HCT116 (cell line): Measurements from ENCODE around the gene MAP3K12. TPM values are rescaled to one million over a fixed set of nuclear protein-coding genes. Genes with fewer than 3 reads are reported as not detected.

Experiments
- ATAC-seq: fragments of 200-7000 bp; cut with Tn5 transposase; 2 replicates; pipeline ENCODE4 v1.9.1; 2020; ENCODE audit warnings: mild to moderate bottlenecking, moderate library complexity
- BruUV-seq: library from RNA; stranded (reverse); fragments of 400-500 nt; replicated peaks from 2 replicates; lab custom pipeline; 2021; lab: Mats Ljungman, UMichigan
- CTCF ChIA-PET: fragments of 300-600 bp; sonication (Branson Sonifier 250); formaldehyde crosslinking; loops from one replicate; lab custom pipeline; 2021; ENCODE audit warnings: antibody characterized with exemption; lab: Charles Lee
- POLR2A ChIA-PET: fragments of 300-600, 350-600 bp; sonication (Branson Sonifier 250); formaldehyde crosslinking; loops from one replicate; lab custom pipeline; 2021; ENCODE audit warnings: antibody characterized with exemption; lab: Charles Lee
- RAD21 ChIA-PET, 2 experiments: fragments of 300-600 bp; sonication (Branson Sonifier 250); formaldehyde crosslinking; loops; one replicate each; lab custom pipeline; 2023; ENCODE audit warnings: low total read pairs in 2 of 2; ENCODE audit not compliant: uncharacterized antibody in 2 of 2, unreplicated experiment in 2 of 2, low non-redundant PET in 1 of 2; lab: Charles Lee
- DNase-seq: peaks from one replicate; pipeline ENCODE4 v3.0.0-alpha.2; 2010; ENCODE audit warnings: low read depth, low spot score
- H2AFZ ChIP-seq: fragments of 200-600 bp; shearing (Covaris generic), sonication (generic); 2 replicates; pipeline ENCODE4 v1.6.1; 2017; ENCODE audit warnings: low read depth, mixed run types, mixed read lengths, antibody characterized with exemption, low read length; ENCODE audit not compliant: poor library complexity, severe bottlenecking
- H3K27ac ChIP-seq: 2 replicates; pipeline ENCODE4 v1.5.1; 2012; ENCODE audit warnings: low read depth, low read length
- H3K27me3 ChIP-seq: fragments of 200-600 bp; sonication (generic); 2 replicates; pipeline ENCODE4 v1.6.1; 2016; ENCODE audit warnings: mixed run types, low read length, mixed read lengths; ENCODE audit not compliant: insufficient read depth
- H3K36me3 ChIP-seq, 2 experiments: fragments of 200-500 bp in 1 of 2; fragments of 200-600 bp in 1 of 2; sonication (Bioruptor generic) in 1 of 2; sonication (generic) in 1 of 2; 2 replicates each; pipeline versions ENCODE4 v1.5.1 to v1.6.1; 2014 to 2016; ENCODE audit warnings: low read length in 2 of 2, inconsistent platforms in 1 of 2, mixed read lengths in 1 of 2, mixed run types in 1 of 2; ENCODE audit not compliant: insufficient read depth in 2 of 2, control insufficient read depth in 1 of 2
- H3K4me1 ChIP-seq, 2 experiments: fragments of 200-600 bp in 1 of 2; sonication (generic) in 1 of 2; 2 replicates each; pipeline versions ENCODE4 v1.5.1 to v1.6.1; 2012 to 2017; ENCODE audit warnings: low read length in 2 of 2, inconsistent platforms in 1 of 2, mild to moderate bottlenecking in 1 of 2, mixed read lengths in 1 of 2, mixed run types in 1 of 2, moderate library complexity in 1 of 2; ENCODE audit not compliant: insufficient read depth in 2 of 2, control insufficient read depth in 1 of 2
- H3K4me2 ChIP-seq: fragments of 200-600 bp; sonication (generic); 2 replicates; pipeline ENCODE4 v1.6.1; 2017; ENCODE audit warnings: mixed run types, low read length, mixed read lengths
- H3K4me3 ChIP-seq, 2 experiments: fragments of 200-600 bp in 1 of 2; sonication (generic) in 1 of 2; replicated peaks in 1 of 2; 2 replicates each; pipeline ENCODE4 v1.5.1; 2011 to 2016; ENCODE audit warnings: low read length in 2 of 2, control low read depth in 1 of 2, low read depth in 1 of 2, mild to moderate bottlenecking in 1 of 2, mixed read lengths in 1 of 2, mixed run types in 1 of 2
- H3K79me2 ChIP-seq: fragments of 200-600 bp; sonication (generic); 2 replicates; pipeline ENCODE4 v1.6.1; 2017; ENCODE audit warnings: mild to moderate bottlenecking, mixed run types, low read length, moderate library complexity, mixed read lengths; ENCODE audit not compliant: insufficient read depth
- H3K9ac ChIP-seq: fragments of 200-600 bp; sonication (generic); 2 replicates; pipeline ENCODE4 v1.6.1; 2016; ENCODE audit warnings: low read length, mixed read lengths
- H3K9me2 ChIP-seq: fragments of 200-600 bp; sonication (generic), shearing (Covaris generic); 2 replicates; pipeline ENCODE4 v1.6.1; 2017; ENCODE audit warnings: mixed run types, mild to moderate bottlenecking, moderate library complexity; ENCODE audit not compliant: insufficient read depth
- H3K9me3 ChIP-seq, 2 experiments: fragments of 200-500 bp in 1 of 2; fragments of 200-600 bp in 1 of 2; sonication (Bioruptor generic) in 1 of 2; sonication (generic) in 1 of 2; 2 replicates each; pipeline ENCODE4 v1.6.1; 2014 to 2017; ENCODE audit warnings: low read length in 2 of 2, mixed read lengths in 2 of 2, inconsistent platforms in 1 of 2, low read depth in 1 of 2, mild to moderate bottlenecking in 1 of 2, mixed run types in 1 of 2, moderate library complexity in 1 of 2; ENCODE audit not compliant: control insufficient read depth in 1 of 2, insufficient read depth in 1 of 2
- H4K20me1 ChIP-seq: fragments of 200-600 bp; sonication (generic), shearing (Covaris generic); 2 replicates; pipeline ENCODE4 v1.6.1; 2017; ENCODE audit warnings: mixed run types, mild to moderate bottlenecking, moderate library complexity; ENCODE audit not compliant: insufficient read depth
- CEBPB ChIP-seq: IDR thresholded peaks from 2 replicates; pipeline ENCODE4 v1.6.1; 2012; ENCODE audit warnings: low read depth
- EZH2phosphoT487 ChIP-seq: fragments of 200-600 bp; IDR thresholded peaks from 2 replicates; pipeline ENCODE4 v1.6.1; 2018; ENCODE audit warnings: antibody characterized with exemption, borderline replicate concordance
- intact Hi-C: fragments of 100-400 bp; cut with micrococcal nuclease; formaldehyde crosslinking; loops from 2 replicates; pipeline ENCODE4 v1.10.0; 2022
- total RNA-seq: library from RNA; stranded (reverse); gene quantifications from one replicate; pipeline ENCODE4 v1.2.1, GENCODE V29; 2021; ENCODE audit not compliant: unreplicated experiment
- TF ChIP-seq, protein P1 (sequence below), 3 experiments: fragments of 200-600 bp in 1 of 3; sonication (generic) in 1 of 3; IDR thresholded peaks in 2 of 3; conservative IDR thresholded peaks in 1 of 3; 2 replicates each; pipeline ENCODE4 v1.5.1; 2012 to 2017; ENCODE audit warnings: low read depth in 2 of 3, low read length in 2 of 3, antibody characterized with exemption in 1 of 3, borderline replicate concordance in 1 of 3, control low read depth in 1 of 3, mild to moderate bottlenecking in 1 of 3, mixed read lengths in 1 of 3, mixed run types in 1 of 3, moderate library complexity in 1 of 3; ENCODE audit not compliant: insufficient read depth in 1 of 3
- TF ChIP-seq, protein P2 (sequence below): IDR thresholded peaks from 2 replicates; pipeline ENCODE4 v1.6.1; 2012; ENCODE audit warnings: low read depth

The MAP3K12 gene
- total RNA-seq, 1 experiment from 2014 or later, result 16.3 TPM

DNA sequence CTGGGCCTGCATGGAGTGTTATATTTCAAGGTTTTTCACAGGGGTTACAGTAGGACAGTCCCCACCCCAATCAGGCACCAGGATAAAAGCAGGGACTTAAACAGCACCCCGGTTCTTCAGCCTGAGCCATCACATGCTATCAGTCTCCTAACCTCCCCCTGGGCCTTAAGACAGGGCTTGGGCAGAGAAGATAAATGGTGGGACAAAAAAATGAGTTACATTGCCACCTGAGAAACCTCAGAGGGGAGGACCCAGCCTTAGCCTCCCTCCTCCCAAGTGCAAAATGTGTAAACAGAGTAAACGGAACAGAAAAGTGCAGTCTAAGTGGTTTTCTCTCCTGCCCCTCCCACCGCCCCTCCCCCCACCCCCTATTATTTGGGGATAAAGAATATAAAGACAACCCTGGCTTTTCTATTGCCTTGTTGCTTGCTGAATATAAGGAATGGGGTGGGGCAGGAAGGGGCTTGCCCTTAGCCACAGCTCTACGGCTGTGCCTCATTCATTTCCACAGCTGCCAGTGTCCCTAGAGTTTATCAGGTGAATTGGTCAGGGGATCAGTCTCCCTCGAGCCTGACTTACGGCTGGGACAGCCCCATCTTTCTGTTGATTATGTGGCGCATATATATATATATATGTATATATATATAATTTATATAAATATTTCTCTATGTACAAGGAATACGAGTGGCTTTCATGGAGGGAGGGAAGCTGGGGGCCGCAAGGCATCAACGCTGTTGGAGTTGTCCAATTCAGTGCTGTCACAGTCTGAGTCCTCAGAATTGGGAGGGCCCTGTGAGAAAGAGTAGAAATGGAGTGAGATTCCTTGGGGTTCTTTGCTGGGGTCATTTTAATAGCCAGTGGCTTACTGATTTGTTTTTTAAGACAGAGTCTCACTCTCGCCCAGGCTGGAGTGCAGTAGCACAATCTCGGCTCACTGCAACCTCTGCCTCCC, 18.5 kb downstream of the MAP3K12 start:
- POLR2A ChIA-PET, result no interaction called here
- Histone ChIP-seq H3K9me3 (no peaks in the 10 kb centered on the region), H3K79me2 (peaks cover 50% of the 10 kb centered on the region), H3K9me2 (no peaks in the 10 kb centered on the region), H2AFZ (no peak overlapping the region), H3K9ac (no peak overlapping the region), H3K4me3 (no peak overlapping the region), H4K20me1 (peaks cover 38% of the 10 kb centered on the region; the same call in 1 of the 2 replicates), H3K27me3 (no peaks in the 10 kb centered on the region), H3K4me2 (no peak overlapping the region), H3K36me3 (peaks cover 55 to 77% of the 10 kb centered on the region in 2 experiments), H3K4me1 (peaks cover 0 to 36% of the 10 kb centered on the region in 2 experiments; a peak in 2 of 4 replicates), H3K27ac (no peak overlapping the region)
- no peak for DNase-seq
- no TSS peak for BruUV-seq
- ATAC-seq, result no peak
- CTCF ChIA-PET, result interaction anchor here (1.1 to 1.8 kb wide), 4 partner anchors 10 to 136 kb away, joined by 3 to 8 read pairs (median 3); no protein-coding TSS in a partner anchor
- RAD21 ChIA-PET, result no interaction called here
- intact Hi-C loops, result no loop called here
- TF ChIP-seq, protein P1, sequence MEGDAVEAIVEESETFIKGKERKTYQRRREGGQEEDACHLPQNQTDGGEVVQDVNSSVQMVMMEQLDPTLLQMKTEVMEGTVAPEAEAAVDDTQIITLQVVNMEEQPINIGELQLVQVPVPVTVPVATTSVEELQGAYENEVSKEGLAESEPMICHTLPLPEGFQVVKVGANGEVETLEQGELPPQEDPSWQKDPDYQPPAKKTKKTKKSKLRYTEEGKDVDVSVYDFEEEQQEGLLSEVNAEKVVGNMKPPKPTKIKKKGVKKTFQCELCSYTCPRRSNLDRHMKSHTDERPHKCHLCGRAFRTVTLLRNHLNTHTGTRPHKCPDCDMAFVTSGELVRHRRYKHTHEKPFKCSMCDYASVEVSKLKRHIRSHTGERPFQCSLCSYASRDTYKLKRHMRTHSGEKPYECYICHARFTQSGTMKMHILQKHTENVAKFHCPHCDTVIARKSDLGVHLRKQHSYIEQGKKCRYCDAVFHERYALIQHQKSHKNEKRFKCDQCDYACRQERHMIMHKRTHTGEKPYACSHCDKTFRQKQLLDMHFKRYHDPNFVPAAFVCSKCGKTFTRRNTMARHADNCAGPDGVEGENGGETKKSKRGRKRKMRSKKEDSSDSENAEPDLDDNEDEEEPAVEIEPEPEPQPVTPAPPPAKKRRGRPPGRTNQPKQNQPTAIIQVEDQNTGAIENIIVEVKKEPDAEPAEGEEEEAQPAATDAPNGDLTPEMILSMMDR (IDR thresholded peaks at IDR 0.05 in 2 of 3, conservative IDR thresholded peaks at IDR 0.05 in 1 of 3; ENCODE audit: borderline replicate concordance in 1 of 3, insufficient read depth in 1 of 3, low read depth in 2 of 3, low read length in 2 of 3), result no peak
- TF ChIP-seq EZH2phosphoT487, result no peak
- TF ChIP-seq, protein P2, sequence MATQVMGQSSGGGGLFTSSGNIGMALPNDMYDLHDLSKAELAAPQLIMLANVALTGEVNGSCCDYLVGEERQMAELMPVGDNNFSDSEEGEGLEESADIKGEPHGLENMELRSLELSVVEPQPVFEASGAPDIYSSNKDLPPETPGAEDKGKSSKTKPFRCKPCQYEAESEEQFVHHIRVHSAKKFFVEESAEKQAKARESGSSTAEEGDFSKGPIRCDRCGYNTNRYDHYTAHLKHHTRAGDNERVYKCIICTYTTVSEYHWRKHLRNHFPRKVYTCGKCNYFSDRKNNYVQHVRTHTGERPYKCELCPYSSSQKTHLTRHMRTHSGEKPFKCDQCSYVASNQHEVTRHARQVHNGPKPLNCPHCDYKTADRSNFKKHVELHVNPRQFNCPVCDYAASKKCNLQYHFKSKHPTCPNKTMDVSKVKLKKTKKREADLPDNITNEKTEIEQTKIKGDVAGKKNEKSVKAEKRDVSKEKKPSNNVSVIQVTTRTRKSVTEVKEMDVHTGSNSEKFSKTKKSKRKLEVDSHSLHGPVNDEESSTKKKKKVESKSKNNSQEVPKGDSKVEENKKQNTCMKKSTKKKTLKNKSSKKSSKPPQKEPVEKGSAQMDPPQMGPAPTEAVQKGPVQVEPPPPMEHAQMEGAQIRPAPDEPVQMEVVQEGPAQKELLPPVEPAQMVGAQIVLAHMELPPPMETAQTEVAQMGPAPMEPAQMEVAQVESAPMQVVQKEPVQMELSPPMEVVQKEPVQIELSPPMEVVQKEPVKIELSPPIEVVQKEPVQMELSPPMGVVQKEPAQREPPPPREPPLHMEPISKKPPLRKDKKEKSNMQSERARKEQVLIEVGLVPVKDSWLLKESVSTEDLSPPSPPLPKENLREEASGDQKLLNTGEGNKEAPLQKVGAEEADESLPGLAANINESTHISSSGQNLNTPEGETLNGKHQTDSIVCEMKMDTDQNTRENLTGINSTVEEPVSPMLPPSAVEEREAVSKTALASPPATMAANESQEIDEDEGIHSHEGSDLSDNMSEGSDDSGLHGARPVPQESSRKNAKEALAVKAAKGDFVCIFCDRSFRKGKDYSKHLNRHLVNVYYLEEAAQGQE, result no peak
- TF ChIP-seq CEBPB, result no peak
